Suprapubic skin (tissue), 4 donors: ENCODE data around the gene FNDC5. TPM values are rescaled to one million over a fixed set of nuclear protein-coding genes. Genes with fewer than 3 reads are reported as not detected.

Experiments used
- DNase-seq, 2 donors: peaks; one replicate each; pipeline ENCODE4 v3.0.0-alpha.2; 2019; ENCODE audit warnings: low spot score in 2 of 2
- H3K27ac ChIP-seq: fragments of 200-600 bp; sonication (generic); one replicate; pipeline ENCODE4 v1.5.1; 2019
- H3K27me3 ChIP-seq: fragments of 200-600 bp; sonication (generic); one replicate; pipeline ENCODE4 v1.5.1; 2019
- H3K36me3 ChIP-seq: fragments of 200-600 bp; sonication (generic); one replicate; pipeline ENCODE4 v1.5.1; 2019
- H3K4me1 ChIP-seq: fragments of 200-600 bp; sonication (generic); one replicate; pipeline ENCODE4 v1.5.1; 2019
- H3K4me3 ChIP-seq: fragments of 200-600 bp; sonication (generic); one replicate; pipeline ENCODE4 v1.5.1; 2019; ENCODE audit warnings: mild to moderate bottlenecking
- H3K9me3 ChIP-seq: fragments of 200-600 bp; sonication (generic); one replicate; pipeline ENCODE4 v1.5.1; 2019
- CTCF ChIP-seq, 2 donors: fragments of 200-600 bp in 1 of 2; fragments of 450-650 bp in 1 of 2; sonication (generic) in 1 of 2; IDR thresholded peaks; one replicate each; pipeline ENCODE4 v1.5.1; 2016 to 2019; ENCODE audit warnings: antibody characterized with exemption in 2 of 2, mild to moderate bottlenecking in 1 of 2, moderate library complexity in 1 of 2
- EP300 ChIP-seq: sonication (generic); formaldehyde crosslinking; IDR thresholded peaks from one replicate; pipeline ENCODE4 v1.6.1; 2017; ENCODE audit warnings: antibody characterized with exemption
- POLR2A ChIP-seq, 2 donors: fragments of 450-650 bp; IDR thresholded peaks; one replicate each; pipeline ENCODE4 v1.6.1; 2017; ENCODE audit warnings: antibody characterized with exemption in 2 of 2, mild to moderate bottlenecking in 2 of 2, moderate library complexity in 2 of 2
- POLR2AphosphoS5 ChIP-seq, 3 donors: sonication (generic); formaldehyde crosslinking; IDR thresholded peaks; one replicate each; pipeline ENCODE4 v1.6.1; 2017; ENCODE audit warnings: antibody characterized with exemption in 3 of 3
- WGBS: methylation state at CpG from one replicate; pipeline ENCODE4 v1.1.5; 2018; 5-methylcytosine and 5-hydroxymethylcytosine counted together
- total RNA-seq, 4 donors: library from RNA; depleted of rRNA; stranded (reverse); fragments of >200 nt; gene quantifications; one replicate each; pipeline ENCODE4 v1.1.0, GENCODE V29; 2016

FNDC5 gene
- total RNA-seq, 4 donors from 2014 or later = 0.48 to 3.0 (median 1.6) TPM; not detected in 1

GRCh38 chr1:32897082-32898049 is 26.7 kb upstream of the FNDC5 start:
- no peaks in the 10 kb centered on the region for H3K36me3 ChIP-seq
- no peak overlapping the region for H3K4me3 ChIP-seq
- WGBS = 83% methylated on average over 11 of the region's 11 CpGs
- no peak for TF ChIP-seq POLR2A (IDR thresholded peaks at IDR 0.05)
- no peak for TF ChIP-seq CTCF (IDR thresholded peaks at IDR 0.05)
- no peak for TF ChIP-seq EP300
- TF ChIP-seq POLR2AphosphoS5 (IDR thresholded peaks at IDR 0.05) = no peak
- H3K27ac ChIP-seq = no peak overlapping the region
- DNase-seq = no peak
- H3K4me1 ChIP-seq = peaks cover 35% of the 10 kb centered on the region
- H3K9me3 ChIP-seq = no peaks in the 10 kb centered on the region
- peaks cover 15% of the 10 kb centered on the region for H3K27me3 ChIP-seq

GRCh38 chr1:32896451-32896850 is 25.7 kb upstream of the FNDC5 start:
- Histone ChIP-seq H3K27me3 (peaks cover 15% of the 10 kb centered on the region), H3K9me3 (no peaks in the 10 kb centered on the region), H3K27ac (no peak overlapping the region), H3K36me3 (no peaks in the 10 kb centered on the region), H3K4me3 (no peak overlapping the region), H3K4me1 (peaks cover 29% of the 10 kb centered on the region)
- WGBS = 73% methylated on average over 5 of the region's 5 CpGs
- no peak for DNase-seq
- no peak for TF ChIP-seq EP300
- no peak for TF ChIP-seq CTCF (IDR thresholded peaks at IDR 0.05)
- no peak for TF ChIP-seq POLR2A (IDR thresholded peaks at IDR 0.05)
- TF ChIP-seq POLR2AphosphoS5 (IDR thresholded peaks at IDR 0.05) = no peak

GRCh38 chr1:32895325-32896215 is 24.9 kb upstream of the FNDC5 start:
- Histone ChIP-seq H3K9me3 (no peaks in the 10 kb centered on the region), H3K4me3 (no peak overlapping the region), H3K27me3 (peaks cover 15% of the 10 kb centered on the region), H3K27ac (no peak overlapping the region), H3K4me1 (peaks cover 23% of the 10 kb centered on the region), H3K36me3 (no peaks in the 10 kb centered on the region)
- DNase-seq = no peak
- no peak for TF ChIP-seq POLR2AphosphoS5 (IDR thresholded peaks at IDR 0.05)
- no peak for TF ChIP-seq POLR2A (IDR thresholded peaks at IDR 0.05)
- TF ChIP-seq CTCF (IDR thresholded peaks at IDR 0.05) = no peak
- TF ChIP-seq EP300 = no peak
- WGBS = 92% methylated on average over 22 of the region's 26 CpGs

GRCh38 chr1:32894681-32895080 is 24.0 kb upstream of the FNDC5 start:
- Histone ChIP-seq H3K36me3 (no peaks in the 10 kb centered on the region), H3K27me3 (peaks cover 15% of the 10 kb centered on the region), H3K9me3 (no peaks in the 10 kb centered on the region), H3K4me3 (no peak overlapping the region), H3K4me1 (peaks cover 16% of the 10 kb centered on the region), H3K27ac (no peak overlapping the region)
- DNase-seq = no peak
- WGBS = 88% methylated on average over 3 of the region's 6 CpGs
- TF ChIP-seq POLR2AphosphoS5 (IDR thresholded peaks at IDR 0.05) (no peak), POLR2A (IDR thresholded peaks at IDR 0.05) (no peak), CTCF (IDR thresholded peaks at IDR 0.05) (no peak), EP300 (no peak)
